ENCODE measurements around the gene FBXO10. TPM values are rescaled to one million over a fixed set of nuclear protein-coding genes. Genes with fewer than 3 reads are reported as not detected.
A peak's percentile ranks its signal among the peaks of the same experiment; 100 is the strongest.
"Not testable (repeated sequence)": the region's sequence is repeated elsewhere in the genome, so short reads cannot be mapped to it uniquely, and the experiment has no call there.

The FBXO10 gene
- total RNA-seq, 1 donor from 2014 or later: 18.3 TPM

- Histone ChIP-seq H3K9ac (ENCODE audit: low read depth in 1 of 3, low read length in 3 of 3) (peak overlapping the region in 1 of 3 donors; percentile 51), H3K27me3 (ENCODE audit: control insufficient read depth in 3 of 3, insufficient read depth in 3 of 3, low read length in 3 of 3) (no peaks in the 10 kb centered on the region), H3K27ac (ENCODE audit: low read depth, low read length) (peak overlapping the region; percentile 2), H3K4me1 (ENCODE audit: control insufficient read depth in 3 of 3, insufficient read depth in 3 of 3, low read length in 3 of 3) (peaks cover 5 to 10% (median 6%) of the 10 kb centered on the region in 3 donors), H3K9me3 (ENCODE audit: control insufficient read depth in 3 of 3, low read length in 3 of 3) (no peaks in the 10 kb centered on the region), H3K4me3 (ENCODE audit: low read length in 3 of 3) (peak overlapping the region in 1 of 3 donors; percentile 49), H3K36me3 (ENCODE audit: control insufficient read depth in 3 of 3, insufficient read depth in 3 of 3, low read length in 3 of 3) (peaks cover 41 to 62% (median 61%) of the 10 kb centered on the region in 3 donors)
Observed at GRCh38 chr9:37496020-37496419, 80.2 kb downstream of the FBXO10 start.

- Histone ChIP-seq H3K27ac (ENCODE audit: low read depth, low read length) (peak overlapping the region; percentile 2), H3K9ac (ENCODE audit: low read depth in 1 of 3, low read length in 3 of 3) (peak overlapping the region in 1 of 3 donors; percentile 51), H3K27me3 (ENCODE audit: control insufficient read depth in 3 of 3, insufficient read depth in 3 of 3, low read length in 3 of 3) (no peaks in the 10 kb centered on the region), H3K36me3 (ENCODE audit: control insufficient read depth in 3 of 3, insufficient read depth in 3 of 3, low read length in 3 of 3) (peaks cover 37 to 62% (median 57%) of the 10 kb centered on the region in 3 donors), H3K4me1 (ENCODE audit: control insufficient read depth in 3 of 3, insufficient read depth in 3 of 3, low read length in 3 of 3) (peaks cover 5 to 10% (median 6%) of the 10 kb centered on the region in 3 donors), H3K4me3 (ENCODE audit: low read length in 3 of 3) (peak overlapping the region in 1 of 3 donors; percentile 49), H3K9me3 (ENCODE audit: control insufficient read depth in 3 of 3, low read length in 3 of 3) (no peaks in the 10 kb centered on the region)
Observed at GRCh38 chr9:37495571-37495970, 80.6 kb downstream of the FBXO10 start.

- H3K27ac ChIP-seq (ENCODE audit: low read depth, low read length): no peak overlapping the region
- peaks cover 30 to 55% (median 42%) of the 10 kb centered on the region in 3 donors for H3K36me3 ChIP-seq (ENCODE audit: control insufficient read depth in 3 of 3, insufficient read depth in 3 of 3, low read length in 3 of 3)
- no peak overlapping the region for H3K9ac ChIP-seq (ENCODE audit: low read depth in 1 of 3, low read length in 3 of 3)
Observed at GRCh38 chr9:37491939-37492338, 84.2 kb downstream of the FBXO10 start.

GRCh38 chr9:37486616-37487548 is 89.3 kb downstream of the FBXO10 start:
- Histone ChIP-seq H3K9me3 (ENCODE audit: control insufficient read depth in 3 of 3, low read length in 3 of 3) (no peaks in the 10 kb centered on the region), H3K27ac (ENCODE audit: low read depth, low read length) (peak overlapping the region; percentile 78), H3K4me3 (ENCODE audit: low read length in 3 of 3) (peak overlapping the region; percentile 85 to 92 (median 88))

More at GRCh38 chr9:37491939-37492338, 84.2 kb downstream of the FBXO10 start:
- peaks cover 12 to 19% (median 16%) of the 10 kb centered on the region in 3 donors for H3K4me1 ChIP-seq (ENCODE audit: control insufficient read depth in 3 of 3, insufficient read depth in 3 of 3, low read length in 3 of 3)
- no peak overlapping the region for H3K4me3 ChIP-seq (ENCODE audit: low read length in 3 of 3)
- H3K9me3 ChIP-seq (ENCODE audit: control insufficient read depth in 3 of 3, low read length in 3 of 3): no peaks in the 10 kb centered on the region
- H3K27me3 ChIP-seq (ENCODE audit: control insufficient read depth in 3 of 3, insufficient read depth in 3 of 3, low read length in 3 of 3): no peaks in the 10 kb centered on the region

GRCh38 chr9:37486256-37486615 is 89.9 kb downstream of the FBXO10 start:
- peak overlapping the region; percentile 85 to 92 (median 88) for H3K4me3 ChIP-seq (ENCODE audit: low read length in 3 of 3)
- peaks cover 0 to 4% (median 0%) of the 10 kb centered on the region in 3 donors for H3K27me3 ChIP-seq (ENCODE audit: control insufficient read depth in 3 of 3, insufficient read depth in 3 of 3, low read length in 3 of 3)
- peaks cover 21 to 29% (median 25%) of the 10 kb centered on the region in 3 donors for H3K4me1 ChIP-seq (ENCODE audit: control insufficient read depth in 3 of 3, insufficient read depth in 3 of 3, low read length in 3 of 3)
- H3K9me3 ChIP-seq (ENCODE audit: control insufficient read depth in 3 of 3, low read length in 3 of 3): no peaks in the 10 kb centered on the region
- peak overlapping the region; percentile 87 to 97 (median 91) for H3K9ac ChIP-seq (ENCODE audit: low read depth in 1 of 3, low read length in 3 of 3)
- peak overlapping the region; percentile 78 for H3K27ac ChIP-seq (ENCODE audit: low read depth, low read length)
- H3K36me3 ChIP-seq (ENCODE audit: control insufficient read depth in 3 of 3, insufficient read depth in 3 of 3, low read length in 3 of 3): peaks cover 5 to 22% (median 10%) of the 10 kb centered on the region in 3 donors

More at GRCh38 chr9:37486616-37487548, 89.3 kb downstream of the FBXO10 start:
- Histone ChIP-seq H3K36me3 (ENCODE audit: control insufficient read depth in 3 of 3, insufficient read depth in 3 of 3, low read length in 3 of 3) (peaks cover 10 to 24% (median 10%) of the 10 kb centered on the region in 3 donors), H3K4me1 (ENCODE audit: control insufficient read depth in 3 of 3, insufficient read depth in 3 of 3, low read length in 3 of 3) (peaks cover 21 to 29% (median 25%) of the 10 kb centered on the region in 3 donors), H3K27me3 (ENCODE audit: control insufficient read depth in 3 of 3, insufficient read depth in 3 of 3, low read length in 3 of 3) (peaks cover 0 to under 1% (median 0%) of the 10 kb centered on the region in 3 donors), H3K9ac (ENCODE audit: low read depth in 1 of 3, low read length in 3 of 3) (peak overlapping the region; percentile 87 to 97 (median 91))

- peak within 1 kb of the TSS; percentile 85 to 92 (median 88) for H3K4me3 ChIP-seq (ENCODE audit: low read length in 3 of 3)
- peak within 1 kb of the TSS; percentile 78 for H3K27ac ChIP-seq (ENCODE audit: low read depth, low read length)
- peaks cover 5 to 16% (median 10%) of the 10 kb centered on the region in 3 donors for H3K36me3 ChIP-seq (ENCODE audit: control insufficient read depth in 3 of 3, insufficient read depth in 3 of 3, low read length in 3 of 3)
- peak within 1 kb of the TSS; percentile 87 to 97 (median 91) for H3K9ac ChIP-seq (ENCODE audit: low read depth in 1 of 3, low read length in 3 of 3)
- H3K4me1 ChIP-seq (ENCODE audit: control insufficient read depth in 3 of 3, insufficient read depth in 3 of 3, low read length in 3 of 3): peaks cover 21 to 29% (median 25%) of the 10 kb centered on the region in 3 donors
- H3K9me3 ChIP-seq (ENCODE audit: control insufficient read depth in 3 of 3, low read length in 3 of 3): no peaks in the 10 kb centered on the region
- peaks cover 0 to 4% (median 0%) of the 10 kb centered on the region in 3 donors for H3K27me3 ChIP-seq (ENCODE audit: control insufficient read depth in 3 of 3, insufficient read depth in 3 of 3, low read length in 3 of 3)
Observed at GRCh38 chr9:37485389-37486255, 90.6 kb downstream of the FBXO10 start, which contains the start of gene POLR1E. POLR1E (plus strand) TSS chr9:37485948; CDS start chr9:37486048, 100 bp downstream.

- Histone ChIP-seq H3K27ac (ENCODE audit: low read depth, low read length) (no peak overlapping the region), H3K4me3 (ENCODE audit: low read length in 3 of 3) (no peak overlapping the region), H3K4me1 (ENCODE audit: control insufficient read depth in 3 of 3, insufficient read depth in 3 of 3, low read length in 3 of 3) (peaks cover 5 to 8% (median 6%) of the 10 kb centered on the region in 3 donors), H3K27me3 (ENCODE audit: control insufficient read depth in 3 of 3, insufficient read depth in 3 of 3, low read length in 3 of 3) (peaks cover 0 to 8% (median 3%) of the 10 kb centered on the region in 3 donors), H3K36me3 (ENCODE audit: control insufficient read depth in 3 of 3, insufficient read depth in 3 of 3, low read length in 3 of 3) (no peaks in the 10 kb centered on the region), H3K9ac (ENCODE audit: low read depth in 1 of 3, low read length in 3 of 3) (no peak overlapping the region), H3K9me3 (ENCODE audit: control insufficient read depth in 3 of 3, low read length in 3 of 3) (no peaks in the 10 kb centered on the region)
Observed at GRCh38 chr9:37480759-37481158, 95.4 kb downstream of the FBXO10 start.

- H3K4me3 ChIP-seq (ENCODE audit: low read length in 3 of 3); H3K9ac ChIP-seq (ENCODE audit: low read depth in 1 of 3, low read length in 3 of 3); H3K27me3 ChIP-seq (ENCODE audit: control insufficient read depth in 3 of 3, insufficient read depth in 3 of 3, low read length in 3 of 3); H3K4me1 ChIP-seq (ENCODE audit: control insufficient read depth in 3 of 3, insufficient read depth in 3 of 3, low read length in 3 of 3); H3K27ac ChIP-seq (ENCODE audit: low read depth, low read length); H3K36me3 ChIP-seq (ENCODE audit: control insufficient read depth in 3 of 3, insufficient read depth in 3 of 3, low read length in 3 of 3); H3K9me3 ChIP-seq (ENCODE audit: control insufficient read depth in 3 of 3, low read length in 3 of 3): not testable (repeated sequence)
Observed at GRCh38 chr9:37477987-37478619, 98.1 kb downstream of the FBXO10 start.

GRCh38 chr9:37477443-37477842 is 98.7 kb downstream of the FBXO10 start:
- H3K4me1 ChIP-seq (ENCODE audit: control insufficient read depth in 3 of 3, insufficient read depth in 3 of 3, low read length in 3 of 3); H3K9me3 ChIP-seq (ENCODE audit: control insufficient read depth in 3 of 3, low read length in 3 of 3); H3K4me3 ChIP-seq (ENCODE audit: low read length in 3 of 3); H3K27ac ChIP-seq (ENCODE audit: low read depth, low read length); H3K36me3 ChIP-seq (ENCODE audit: control insufficient read depth in 3 of 3, insufficient read depth in 3 of 3, low read length in 3 of 3); H3K27me3 ChIP-seq (ENCODE audit: control insufficient read depth in 3 of 3, insufficient read depth in 3 of 3, low read length in 3 of 3); H3K9ac ChIP-seq (ENCODE audit: low read depth in 1 of 3, low read length in 3 of 3): not testable (repeated sequence)
